ENCODE data around the gene DNAJC21.
A peak's percentile ranks its signal among the peaks of the same experiment; 100 is the strongest.

Gene DNAJC21

DNA sequence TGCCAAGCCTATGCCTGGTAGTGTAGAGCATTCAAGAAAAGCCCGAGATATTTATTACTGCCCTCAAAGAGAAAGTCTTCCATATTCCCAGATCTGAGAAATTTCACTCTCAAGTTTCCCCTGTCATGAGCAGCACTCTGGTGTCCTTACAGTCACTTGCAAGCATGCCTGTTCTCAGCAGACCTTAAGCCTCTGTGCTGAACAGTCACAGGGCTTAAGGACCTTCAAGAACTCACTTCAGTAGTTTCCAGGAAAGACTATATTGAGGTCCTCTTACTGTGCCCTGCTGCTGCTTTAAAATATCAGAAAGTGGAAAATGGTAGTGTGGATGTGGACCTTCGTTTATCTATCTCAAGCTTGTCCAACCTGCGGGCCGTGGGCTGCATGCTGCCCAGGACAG is 53.5 kb downstream of the DNAJC21 start:
- DNase-seq: no peak

DNA sequence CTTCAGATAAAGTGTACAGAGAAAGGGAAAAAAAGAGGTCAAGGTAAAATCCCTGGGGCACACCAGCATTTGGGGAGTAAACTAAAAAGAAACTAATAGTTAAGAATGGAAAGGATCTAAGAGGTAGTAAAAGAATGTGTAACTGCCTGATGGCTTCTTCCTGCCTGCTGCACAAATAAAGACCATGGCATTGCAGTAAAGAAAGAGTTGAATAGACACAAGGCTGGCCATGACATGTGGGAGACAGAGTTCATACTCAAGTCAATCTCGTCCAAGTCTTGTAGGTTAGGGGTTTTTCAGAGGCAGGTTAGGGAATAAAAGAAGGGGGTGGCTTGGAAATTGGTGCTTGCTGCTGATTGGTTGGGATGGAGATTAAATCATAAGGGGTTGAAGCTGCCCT is 57.6 kb downstream of the DNAJC21 start:
- no peak for DNase-seq

DNA sequence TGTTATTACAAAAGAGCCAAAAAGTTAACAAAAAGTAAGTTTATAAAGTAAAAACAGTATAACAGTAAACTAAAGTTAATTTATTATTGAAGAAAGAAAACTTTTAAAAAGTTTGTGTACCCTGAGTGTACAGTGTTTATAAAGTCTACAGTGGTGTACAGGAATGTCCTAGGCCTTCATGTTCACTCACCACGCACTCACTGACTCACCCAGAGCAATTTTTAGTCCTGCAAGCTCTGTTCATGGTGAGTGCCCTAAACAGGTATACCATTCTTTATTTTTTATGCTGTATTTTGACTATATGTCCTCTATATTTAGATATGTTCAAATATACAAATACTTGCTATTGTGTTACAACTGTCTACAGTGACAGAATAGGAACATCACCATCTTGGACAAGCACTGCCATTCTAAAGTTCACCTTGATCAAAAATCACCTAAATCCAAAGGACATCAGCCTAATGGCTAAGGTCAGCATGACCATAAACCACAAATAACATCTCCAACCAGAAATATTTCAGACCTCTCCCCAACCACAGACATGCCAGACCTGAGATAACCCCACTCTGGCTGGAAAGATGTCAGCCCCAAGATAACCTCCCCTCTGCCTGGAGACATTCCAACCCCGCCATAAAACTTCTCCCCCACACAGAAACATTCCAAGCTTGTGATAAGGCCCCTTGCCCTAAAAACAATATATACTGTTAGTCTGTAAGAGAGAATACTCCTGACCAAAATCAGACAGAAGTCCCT is 62.3 kb downstream of the DNAJC21 start:
- DNase-seq: no peak

DNA sequence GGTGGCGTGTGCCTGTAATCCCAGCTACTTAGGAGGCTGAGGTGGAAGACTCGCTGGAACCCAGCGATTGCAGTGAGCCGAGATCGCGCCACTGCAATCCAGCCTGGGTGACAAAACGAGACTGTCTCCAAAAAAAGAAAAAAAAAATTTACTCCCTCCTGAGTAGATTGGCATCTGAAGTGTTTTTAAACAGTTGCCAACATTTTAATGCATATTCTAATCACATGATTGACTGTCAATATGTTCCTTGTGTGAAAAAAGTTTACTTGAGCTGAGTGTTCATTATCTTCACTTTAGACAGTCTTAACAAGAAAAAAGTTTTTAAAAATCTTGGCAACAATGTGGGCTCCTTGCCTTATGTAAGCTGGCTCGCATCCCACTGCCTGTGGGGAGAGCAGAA is 64.6 kb downstream of the DNAJC21 start:
- no peak for DNase-seq

DNA sequence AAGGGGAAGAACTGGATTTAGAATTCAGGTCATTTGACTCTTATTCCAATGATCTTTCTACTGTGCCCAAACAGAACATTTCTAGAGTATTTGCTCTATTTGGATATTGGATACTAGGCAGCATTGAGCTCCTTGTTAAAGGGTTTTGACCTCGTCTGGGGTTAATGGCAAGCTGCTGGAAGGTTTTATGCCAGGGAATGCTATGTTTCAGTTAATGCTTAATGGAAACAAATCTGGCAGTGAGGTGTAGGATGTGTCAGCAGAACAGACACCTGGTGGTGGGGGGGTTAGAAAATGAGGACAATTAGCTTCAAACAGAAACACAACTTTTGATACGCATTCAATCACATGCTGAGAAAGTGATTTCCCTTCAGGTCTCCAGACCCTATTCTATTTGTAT is 66.9 kb downstream of the DNAJC21 start:
- DNase-seq: no peak

DNA sequence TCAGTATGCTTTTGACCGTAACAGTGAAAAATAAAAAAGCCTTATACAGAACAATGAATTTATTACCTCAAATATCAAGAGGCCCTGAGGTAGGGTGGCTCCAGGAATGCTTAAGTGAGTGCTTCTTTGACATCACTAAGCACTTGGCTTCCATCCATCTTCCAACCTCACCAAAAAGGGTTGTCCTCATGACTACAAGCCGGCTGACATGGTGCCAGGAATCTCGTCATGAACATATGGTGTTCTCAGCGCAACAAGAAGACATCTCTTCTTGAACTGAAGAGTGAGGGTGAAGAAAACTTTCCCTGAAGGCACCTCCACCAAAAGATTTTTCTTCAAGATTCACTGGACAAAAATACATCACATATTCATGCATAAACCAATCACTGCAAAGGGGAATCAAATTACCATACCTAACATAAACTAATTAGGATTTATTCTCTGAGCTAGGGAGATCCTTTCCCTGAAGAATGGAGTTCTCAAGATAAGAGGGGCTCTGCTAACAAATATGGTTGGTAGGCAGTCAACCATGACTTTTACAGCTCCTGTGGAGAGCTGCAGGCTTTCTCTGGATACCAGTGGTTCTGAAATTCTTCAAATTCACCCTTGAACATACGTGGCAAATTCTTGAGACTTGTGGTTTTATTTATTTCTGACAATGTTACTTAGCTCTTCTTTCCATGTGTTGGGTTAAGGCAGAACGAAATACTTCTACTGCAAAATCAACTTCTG is 68.9 kb downstream of the DNAJC21 start:
- DNase-seq: peak in 1 of 3 experiments; percentile 7

DNA sequence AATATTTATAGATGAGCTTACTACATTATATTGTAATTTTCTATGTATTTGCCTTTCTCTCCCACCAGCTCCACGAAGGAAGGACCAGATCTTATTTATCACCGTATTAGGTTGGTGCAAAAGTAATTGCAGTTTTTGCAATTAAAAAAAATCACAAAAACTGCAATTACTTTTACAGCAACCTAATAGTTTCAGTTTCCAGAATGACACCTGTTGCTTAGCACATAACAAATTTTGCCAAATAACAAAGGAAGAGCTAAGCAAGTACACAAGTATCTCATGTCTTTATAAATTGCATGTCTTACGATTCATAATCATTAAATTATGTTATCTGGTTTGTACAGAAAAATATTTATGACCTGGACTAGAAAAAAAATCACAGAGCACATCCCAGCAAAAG is 72.5 kb downstream of the DNAJC21 start:
- DNase-seq: no peak

DNA sequence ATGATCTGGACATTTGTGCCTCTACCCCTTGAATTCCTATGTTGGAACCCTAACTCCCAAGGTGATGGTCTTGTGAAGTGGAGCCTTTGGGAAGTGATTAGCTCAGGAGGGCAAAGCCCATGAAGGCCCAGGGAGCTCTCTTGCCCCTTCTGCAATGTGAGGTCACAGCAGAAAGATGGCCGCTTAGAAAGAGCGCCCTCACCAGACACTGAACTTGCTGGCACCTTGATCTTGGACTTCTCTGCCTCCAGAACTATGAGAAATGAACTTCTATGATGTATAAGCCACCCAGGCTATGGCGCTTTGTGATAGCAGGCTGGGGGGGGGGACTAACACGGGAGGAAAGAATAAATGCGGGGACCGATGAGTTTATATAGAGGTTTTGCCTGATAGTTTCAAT is 73.1 kb downstream of the DNAJC21 start:
- DNase-seq: no peak

DNA sequence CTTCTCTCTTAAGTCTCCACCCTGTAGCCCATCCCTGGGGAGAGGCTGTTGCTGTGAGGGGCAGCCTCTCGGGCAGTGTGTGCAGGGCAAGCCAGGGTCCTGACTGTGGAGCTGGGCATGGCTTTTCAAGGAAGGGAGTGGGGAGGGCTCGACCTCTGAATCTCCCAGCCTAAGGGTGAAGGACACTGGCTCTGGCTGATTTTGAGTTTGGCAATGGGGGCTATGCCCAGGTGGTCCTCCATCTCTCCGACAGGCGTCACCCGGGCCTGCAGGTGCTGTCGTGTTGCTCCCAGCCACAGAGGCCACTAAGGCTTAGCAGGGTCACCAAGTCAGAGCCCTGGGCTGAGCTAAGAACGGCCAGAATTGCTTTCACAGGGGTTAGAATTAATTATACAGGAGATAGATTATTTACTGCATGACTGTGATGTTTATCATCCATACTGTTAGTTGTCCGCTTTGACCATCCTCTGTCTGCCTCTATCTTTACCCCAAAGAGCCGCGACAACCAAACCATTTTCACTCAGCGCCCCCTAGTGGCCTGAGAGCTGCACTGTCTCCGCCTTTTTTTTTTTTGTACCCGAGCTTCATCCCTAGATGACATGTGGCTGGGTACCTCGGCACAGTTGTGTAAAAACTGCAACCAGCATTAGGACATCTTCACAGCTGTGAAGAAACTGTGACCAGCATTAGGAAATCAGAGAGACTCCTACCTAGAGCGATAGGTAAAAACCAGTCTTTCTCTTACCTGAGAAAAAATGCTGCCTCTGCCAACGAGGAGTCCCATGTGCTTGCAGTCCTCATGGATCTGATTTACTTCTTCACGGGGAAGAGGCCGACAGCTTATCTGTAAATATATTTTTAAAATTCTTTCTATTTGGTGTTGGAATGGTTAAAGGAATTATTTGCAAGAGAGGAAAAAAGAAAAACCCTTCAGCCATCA is 73.9 kb downstream of the DNAJC21 start:
- DNase-seq: peak; percentile 69 to 89 (median 71)

DNA sequence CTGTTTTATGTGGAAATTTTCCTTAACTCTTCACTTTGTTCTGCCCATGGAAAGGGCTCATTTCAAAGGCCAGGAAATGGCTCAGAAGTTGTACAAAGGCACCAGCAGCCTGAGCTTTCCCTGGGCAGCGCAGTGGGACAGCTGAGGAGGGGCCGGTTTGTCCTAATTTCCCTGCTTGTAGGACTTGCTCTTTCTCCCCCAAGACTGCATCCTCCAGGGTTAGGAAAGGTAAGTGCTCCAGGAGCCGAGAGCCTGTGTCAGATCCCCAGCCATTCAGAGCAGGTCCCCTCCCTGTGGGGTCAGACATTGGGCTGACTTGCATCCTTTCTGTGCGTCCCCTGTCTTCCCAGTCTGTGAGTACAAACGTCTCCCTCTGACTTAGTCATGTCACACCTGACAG is 74.8 kb downstream of the DNAJC21 start:
- DNase-seq: no peak

DNA sequence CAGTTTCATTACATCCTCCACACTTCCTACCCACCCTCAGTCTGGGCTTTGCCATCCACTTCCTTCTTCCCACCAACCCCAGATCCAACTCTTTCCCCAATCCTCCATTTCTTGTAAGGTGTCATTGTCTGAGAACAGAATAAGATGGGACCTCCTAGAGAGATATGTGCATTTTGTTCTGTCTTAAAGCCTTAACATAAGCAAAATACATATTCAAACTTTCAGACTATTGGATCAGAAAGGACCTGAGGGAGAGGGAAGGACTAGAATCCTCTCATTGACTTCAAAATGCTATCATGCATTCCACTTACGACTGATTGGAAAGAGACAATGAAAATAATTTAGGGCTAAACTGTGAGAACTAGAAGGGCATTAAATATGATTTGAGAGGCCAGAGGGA is 75.4 kb downstream of the DNAJC21 start:
- no peak for DNase-seq
